Kidney tubule cell (primary cell): Measurements from ENCODE around the gene TAPBPL.
"Not testable (repeated sequence)": the region's sequence is repeated elsewhere in the genome, so short reads cannot be mapped to it uniquely, and the experiment has no call there.

Source experiments
- DNase-seq: peaks from one replicate; pipeline ENCODE4 v3.0.0-alpha.2; 2018; ENCODE audit warnings: low spot score

TAPBPL gene

DNA sequence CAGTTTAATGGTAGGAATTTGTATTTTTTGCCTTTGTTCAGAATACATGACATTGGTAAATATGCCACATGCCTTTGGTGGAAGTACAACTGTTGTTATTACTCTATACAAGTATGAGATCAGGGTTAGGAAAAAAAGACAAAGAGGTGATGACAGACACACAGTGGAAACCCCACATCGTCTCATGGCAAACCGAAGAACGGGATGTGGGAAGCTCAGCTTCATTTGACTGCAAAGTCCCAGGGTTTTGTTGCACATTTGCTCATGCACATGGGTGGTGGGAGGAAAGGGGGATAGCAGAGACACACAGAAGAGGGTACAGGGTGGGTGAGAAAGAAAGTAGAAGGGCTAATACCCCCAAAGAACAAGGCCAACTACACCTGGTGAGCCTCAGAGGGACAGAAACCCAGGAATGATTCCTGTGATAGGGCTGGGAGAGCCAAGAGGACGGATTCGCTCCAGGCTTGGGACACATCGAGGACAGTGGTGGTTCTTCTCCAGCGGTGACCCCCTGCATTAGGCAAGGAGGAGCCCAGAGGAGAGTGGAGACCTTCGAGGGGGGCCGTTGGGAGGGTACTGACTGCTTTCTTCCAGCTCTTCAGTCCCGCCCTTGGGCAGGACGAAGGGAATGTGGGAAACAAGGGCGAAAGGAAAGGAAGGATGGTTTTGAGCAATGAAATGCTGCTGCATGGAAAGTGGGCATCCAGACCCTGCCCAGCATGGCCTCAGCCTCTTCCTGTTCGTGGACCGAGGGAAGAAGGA, 10.6 kb downstream of the TAPBPL start:
- DNase-seq = no peak

GRCh38 chr12:6463216-6463615, 11.4 kb downstream of the TAPBPL start:
- no peak for DNase-seq

GRCh38 chr12:6463858-6464257, 12.0 kb downstream of the TAPBPL start:
- DNase-seq = no peak

DNA sequence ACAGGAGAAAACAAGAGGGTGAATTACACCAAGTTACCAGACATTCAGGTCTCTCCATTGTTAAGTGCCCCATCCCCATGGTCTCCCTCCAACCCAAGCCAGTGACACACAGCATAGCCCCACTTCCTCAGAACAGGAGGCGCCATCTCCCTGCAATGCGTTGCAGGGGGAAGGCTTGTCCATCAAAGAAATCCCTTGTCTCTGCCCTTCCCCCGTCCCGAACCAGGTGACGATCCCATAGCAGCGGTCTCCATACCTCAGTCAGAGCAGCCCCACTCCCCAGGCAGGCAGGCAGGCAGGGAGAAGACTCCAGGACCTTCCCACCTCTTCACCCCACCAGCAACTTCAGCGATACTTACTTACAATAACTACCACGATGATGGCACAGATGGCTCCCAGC, 12.7 kb downstream of the TAPBPL start:
- no peak for DNase-seq

- DNase-seq = peak; percentile 71
Observed at GRCh38 chr12:6465467-6466183, 13.8 kb downstream of the TAPBPL start.

DNA sequence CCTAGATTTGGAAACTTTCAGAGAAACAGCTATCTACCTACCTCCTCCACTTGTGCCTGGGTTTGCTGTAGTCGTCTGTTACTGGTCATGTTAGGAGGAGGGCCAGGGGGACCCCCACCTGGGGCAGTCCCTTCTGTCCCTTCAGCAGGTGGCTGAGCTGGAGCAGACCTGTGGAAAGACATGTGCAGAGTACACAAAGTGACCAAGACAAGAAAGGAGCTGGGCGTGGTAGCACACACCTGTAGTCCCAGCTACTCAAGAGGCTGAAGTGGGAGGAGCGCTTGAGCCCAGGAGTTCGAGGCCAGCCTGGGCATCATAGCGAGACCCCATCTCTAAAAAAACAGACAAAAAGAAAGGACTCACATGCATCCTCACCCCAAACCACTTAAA, 14.3 kb downstream of the TAPBPL start:
- no peak for DNase-seq

GRCh38 chr12:6466751-6467150, 14.9 kb downstream of the TAPBPL start:
- DNase-seq = not testable (repeated sequence)

DNA sequence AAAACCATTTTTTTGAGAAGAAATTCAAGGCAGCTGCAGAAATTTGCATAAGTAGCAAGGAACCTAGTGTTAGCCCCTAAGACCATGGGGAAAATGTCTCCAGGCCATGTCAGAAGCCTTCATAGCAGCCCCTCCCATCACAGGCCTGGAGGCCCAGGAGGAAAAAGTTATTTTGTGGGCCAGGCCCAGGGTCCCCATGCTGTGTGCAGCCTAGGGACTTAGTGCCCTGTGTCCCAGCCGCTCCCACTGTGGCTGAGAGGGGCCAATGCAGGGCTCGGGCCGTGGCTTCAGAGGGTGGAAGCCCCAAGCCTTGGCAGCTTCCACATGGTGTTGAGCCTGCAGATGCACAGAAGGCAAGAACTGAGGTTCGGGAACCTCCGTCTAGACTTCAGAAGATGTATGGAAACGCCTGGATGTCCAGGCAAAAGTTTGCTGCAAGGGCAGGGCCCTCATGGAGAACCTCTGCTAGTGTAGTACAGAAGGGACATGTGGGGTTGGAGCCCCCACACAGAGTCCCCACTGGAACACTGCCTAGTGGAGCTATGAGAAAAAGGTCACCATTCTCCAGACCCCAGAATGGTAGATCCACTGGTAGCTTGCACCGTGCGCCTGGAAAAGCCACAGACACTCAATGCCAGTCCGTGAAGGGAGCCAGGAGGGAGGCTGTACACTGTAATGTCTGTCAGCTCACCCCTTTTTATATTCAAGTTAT, 15.9 kb downstream of the TAPBPL start:
- not testable (repeated sequence) for DNase-seq

- no peak for DNase-seq
Observed at GRCh38 chr12:6468283-6468575, 16.4 kb downstream of the TAPBPL start.

DNA sequence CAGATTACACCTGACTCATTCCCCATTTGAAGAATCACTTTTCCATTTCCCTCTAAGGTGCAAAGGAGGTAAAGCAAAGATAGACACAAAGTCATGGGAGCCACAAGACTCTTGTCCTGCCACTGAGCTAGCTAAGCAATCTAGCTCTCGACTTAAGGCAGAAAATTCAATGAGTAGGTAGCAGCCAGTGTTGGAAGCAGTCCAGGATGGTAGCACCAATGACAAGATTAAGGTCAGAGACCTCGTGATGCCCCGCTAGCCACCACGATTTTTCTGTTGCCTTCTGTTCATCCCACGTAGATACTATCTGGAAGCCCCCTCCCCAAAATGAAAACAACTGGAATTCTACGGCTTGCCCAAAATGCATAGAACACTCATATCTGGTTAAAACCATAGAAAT, 17.2 kb downstream of the TAPBPL start:
- no peak for DNase-seq

GRCh38 chr12:6469609-6470374, 17.9 kb downstream of the TAPBPL start:
- no peak for DNase-seq

GRCh38 chr12:6470375-6471163, 18.7 kb downstream of the TAPBPL start, which contains the start of gene VAMP1:
Gene VAMP1, minus strand, starts transcription at chr12:6470677. Its CDS starts 146 bp downstream, at chr12:6470531.
- DNase-seq = peak; percentile 95

DNA sequence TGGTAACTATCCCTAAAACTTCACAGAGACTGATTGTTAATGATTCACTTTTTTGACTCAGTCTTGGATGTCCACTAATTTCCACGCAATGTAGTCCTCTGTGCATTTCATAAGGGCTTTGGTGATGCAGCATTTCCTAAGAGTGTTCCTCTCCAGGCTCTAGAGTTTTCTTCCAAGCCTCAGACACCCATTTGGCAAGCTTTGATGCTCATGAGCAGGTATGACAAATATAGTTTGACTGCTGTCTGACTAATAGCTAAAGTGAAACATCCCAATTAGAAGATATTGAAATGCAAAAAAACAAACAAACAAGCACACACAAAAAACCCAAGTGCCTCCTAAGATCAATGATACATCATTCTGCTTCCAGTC, 20.1 kb downstream of the TAPBPL start:
- peak; percentile 73 for DNase-seq

GRCh38 chr12:6472491-6472890, 20.6 kb downstream of the TAPBPL start:
- no peak for DNase-seq

DNA sequence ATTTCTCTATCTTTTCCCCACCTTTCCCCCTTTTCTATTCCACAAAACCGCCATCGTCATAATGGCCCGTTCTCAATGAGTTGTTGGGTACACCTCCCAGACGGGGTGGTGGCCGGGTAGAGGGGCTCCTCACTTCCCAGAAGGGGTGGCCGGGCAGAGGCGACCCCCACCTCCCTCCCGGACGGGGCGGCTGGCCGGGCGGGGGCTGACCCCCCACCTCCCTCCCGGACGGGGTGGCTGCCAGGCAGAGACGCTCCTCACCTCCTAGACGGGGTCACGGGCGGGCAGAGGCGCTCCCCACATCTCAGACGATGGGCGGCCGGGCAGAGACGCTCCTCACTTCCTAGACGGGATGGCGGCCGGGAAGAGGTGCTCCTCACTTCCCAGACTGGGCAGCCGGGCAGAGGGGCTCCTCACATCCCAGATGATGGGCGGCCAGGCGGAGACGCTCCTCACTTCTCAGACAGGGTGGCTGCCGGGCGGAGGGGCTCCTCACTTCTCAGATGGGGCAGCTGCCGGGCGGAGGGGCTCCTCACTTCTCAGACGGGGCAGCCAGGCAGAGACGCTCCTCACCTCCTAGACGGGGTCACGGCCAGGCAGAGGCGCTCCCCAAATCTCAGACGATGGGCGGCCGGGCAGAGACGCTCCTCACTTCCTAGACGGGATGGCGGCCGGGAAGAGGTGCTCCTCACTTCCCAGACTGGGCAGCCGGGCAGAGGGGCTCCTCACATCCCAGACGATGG, 23.6 kb downstream of the TAPBPL start:
- DNase-seq = not testable (repeated sequence)

- peak; percentile 66 for DNase-seq
Observed at GRCh38 chr12:6476489-6476888, 24.6 kb downstream of the TAPBPL start.

DNA sequence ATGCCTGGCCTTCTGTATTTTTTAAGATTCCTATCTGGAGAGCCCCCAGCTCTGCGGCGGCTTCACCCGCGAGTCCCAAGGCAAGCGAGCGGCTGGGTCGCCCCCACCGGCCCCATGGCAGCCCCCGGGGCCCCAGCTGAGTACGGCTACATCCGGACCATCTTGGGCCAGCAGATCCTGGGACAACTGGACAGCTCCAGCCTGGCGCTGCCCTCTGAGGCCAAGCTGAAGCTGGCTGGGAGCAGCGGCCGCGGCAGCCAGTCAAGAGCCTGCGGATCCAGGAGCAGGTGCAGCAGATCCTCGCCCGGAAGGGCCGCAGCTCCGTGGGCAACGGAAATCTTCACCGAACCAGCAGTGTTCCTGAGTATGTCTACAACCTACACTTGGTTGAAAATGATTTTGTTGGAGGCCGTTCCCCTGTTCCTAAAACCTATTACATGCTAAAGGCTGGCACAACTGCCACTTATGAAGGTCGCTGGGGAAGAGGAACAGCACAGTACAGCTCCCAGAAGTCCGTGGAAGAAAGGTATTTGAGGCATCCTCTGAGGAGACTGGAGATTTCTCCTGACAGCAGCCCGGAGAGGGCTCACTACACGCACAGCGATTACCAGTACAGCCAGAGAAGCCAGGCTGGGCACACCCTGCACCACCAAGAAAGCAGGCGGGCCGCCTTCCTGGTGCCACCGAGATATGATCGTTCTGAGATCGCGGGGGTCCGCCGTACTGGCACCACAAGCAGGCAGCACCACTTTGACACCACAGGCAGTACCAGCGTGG, 25.9 kb downstream of the TAPBPL start:
- DNase-seq = not testable (repeated sequence)

DNA sequence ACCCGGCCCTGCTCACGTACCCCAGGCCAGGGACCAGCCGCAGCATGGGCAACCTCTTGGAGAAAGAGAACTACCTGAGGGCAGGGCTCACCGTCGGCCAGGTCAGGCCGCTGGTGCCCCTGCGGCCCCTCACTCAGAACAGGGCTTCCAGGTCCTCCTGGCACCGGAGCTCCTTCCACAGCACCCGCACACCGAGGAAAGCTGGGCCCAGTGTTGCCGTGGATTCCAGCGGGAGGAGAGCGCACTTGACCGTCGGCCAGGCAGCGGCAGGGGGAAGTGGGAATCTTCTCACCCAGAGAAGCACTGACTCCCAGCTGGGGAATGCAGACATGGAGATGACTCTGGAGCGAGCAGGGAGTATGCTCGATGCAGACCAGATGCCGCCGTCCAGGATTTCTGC, 26.6 kb downstream of the TAPBPL start:
- no peak for DNase-seq

- DNase-seq = no peak
Observed at GRCh38 chr12:6488240-6488639, 36.4 kb downstream of the TAPBPL start.

DNA sequence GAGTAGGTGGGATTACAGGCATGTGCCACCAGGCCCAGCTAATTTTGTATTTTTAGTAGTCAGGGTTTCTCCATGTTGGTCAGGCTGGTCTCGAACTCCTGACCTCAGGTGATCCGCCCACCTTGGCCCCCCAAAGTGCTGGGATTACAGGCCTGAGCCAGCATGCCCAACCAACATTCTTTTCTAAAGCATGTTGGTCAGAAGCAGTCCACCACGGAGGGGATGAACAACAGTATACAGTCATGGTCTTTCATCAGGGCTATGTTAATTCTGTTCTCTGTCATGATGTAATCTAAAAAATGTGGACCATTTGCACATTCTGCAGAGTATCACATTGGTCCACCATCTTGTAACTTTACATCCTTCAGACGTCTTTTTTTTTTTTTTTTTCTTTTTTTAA, 37.6 kb downstream of the TAPBPL start:
- no peak for DNase-seq
